ENCODE results near the gene ATXN1.

ATXN1 gene

GRCh38 chr6:16285467-16286150 lies 475.7 kb downstream of the ATXN1 start:
- Histone ChIP-seq H4K20me1 (no peaks in the 10 kb centered on the region), H3K4me3 (no peak overlapping the region), H3K4me2 (no peak overlapping the region), H3K4me1 (peaks cover 9% of the 10 kb centered on the region; the same call in 1 of the 2 replicates), H3K9ac (no peak overlapping the region), H3K27me3 (no peaks in the 10 kb centered on the region), H3K36me3 (no peaks in the 10 kb centered on the region), H3K9me3 (no peaks in the 10 kb centered on the region), H3K27ac (no peak overlapping the region)
- TF ChIP-seq Cebpa-rat (IDR thresholded peaks at IDR 0.05): no peak

GRCh38 chr6:16284472-16284871 lies 476.8 kb downstream of the ATXN1 start:
- Histone ChIP-seq H3K4me1 (peaks cover 9% of the 10 kb centered on the region; the same call in 1 of the 2 replicates), H3K27ac (no peak overlapping the region), H3K4me2 (no peak overlapping the region), H4K20me1 (no peaks in the 10 kb centered on the region), H3K27me3 (no peaks in the 10 kb centered on the region), H3K36me3 (no peaks in the 10 kb centered on the region), H3K4me3 (no peak overlapping the region), H3K9me3 (no peaks in the 10 kb centered on the region), H3K9ac (no peak overlapping the region)
- TF ChIP-seq Cebpa-rat (IDR thresholded peaks at IDR 0.05): no peak

- no peak for TF ChIP-seq Cebpa-rat (IDR thresholded peaks at IDR 0.05)
- H3K27me3 ChIP-seq: no peaks in the 10 kb centered on the region
- no peak overlapping the region for H3K4me2 ChIP-seq
- H3K4me1 ChIP-seq: peaks cover 15% of the 10 kb centered on the region
- H3K9me3 ChIP-seq: no peaks in the 10 kb centered on the region
- H3K36me3 ChIP-seq: no peaks in the 10 kb centered on the region
- no peak overlapping the region for H3K9ac ChIP-seq
- no peaks in the 10 kb centered on the region for H4K20me1 ChIP-seq
- no peak overlapping the region for H3K27ac ChIP-seq
- no peak overlapping the region for H3K4me3 ChIP-seq
Measured at GRCh38 chr6:16282370-16282769, 478.9 kb downstream of the ATXN1 start.

GRCh38 chr6:16279243-16279642 lies 482.0 kb downstream of the ATXN1 start:
- H3K27me3 ChIP-seq: no peaks in the 10 kb centered on the region
- no peak overlapping the region for H3K4me2 ChIP-seq
- H3K4me3 ChIP-seq: no peak overlapping the region
- no peak overlapping the region for H3K27ac ChIP-seq
- TF ChIP-seq Cebpa-rat (IDR thresholded peaks at IDR 0.05): no peak
- no peaks in the 10 kb centered on the region for H4K20me1 ChIP-seq
- peaks cover 28% of the 10 kb centered on the region for H3K4me1 ChIP-seq
- H3K9me3 ChIP-seq: no peaks in the 10 kb centered on the region
- H3K9ac ChIP-seq: no peak overlapping the region
- no peaks in the 10 kb centered on the region for H3K36me3 ChIP-seq

GRCh38 chr6:16278750-16279149 lies 482.5 kb downstream of the ATXN1 start:
- H3K27ac ChIP-seq: no peak overlapping the region
- H3K4me3 ChIP-seq: no peak overlapping the region
- H3K27me3 ChIP-seq: no peaks in the 10 kb centered on the region
- H3K9ac ChIP-seq: no peak overlapping the region
- H3K9me3 ChIP-seq: no peaks in the 10 kb centered on the region
- H4K20me1 ChIP-seq: no peaks in the 10 kb centered on the region
- no peak for TF ChIP-seq Cebpa-rat (IDR thresholded peaks at IDR 0.05)
- no peak overlapping the region for H3K4me2 ChIP-seq
- no peaks in the 10 kb centered on the region for H3K36me3 ChIP-seq
- H3K4me1 ChIP-seq: peaks cover 28% of the 10 kb centered on the region

- TF ChIP-seq Cebpa-rat (IDR thresholded peaks at IDR 0.05): no peak
- Histone ChIP-seq H3K9me3 (no peaks in the 10 kb centered on the region), H3K4me2 (peak overlapping the region; percentile 6), H3K4me3 (no peak overlapping the region), H3K4me1 (peaks cover 30% of the 10 kb centered on the region), H4K20me1 (no peaks in the 10 kb centered on the region), H3K9ac (no peak overlapping the region), H3K27ac (no peak overlapping the region), H3K27me3 (no peaks in the 10 kb centered on the region), H3K36me3 (no peaks in the 10 kb centered on the region)
Measured at GRCh38 chr6:16278048-16278724, 483.1 kb downstream of the ATXN1 start.

- no peak overlapping the region for H3K9ac ChIP-seq
- H3K4me2 ChIP-seq: peak overlapping the region; percentile 6
- no peak overlapping the region for H3K27ac ChIP-seq
Measured at GRCh38 chr6:16277101-16277981, 483.9 kb downstream of the ATXN1 start.

GRCh38 chr6:16274885-16275589 lies 486.2 kb downstream of the ATXN1 start:
- no peak for TF ChIP-seq Cebpa-rat (IDR thresholded peaks at IDR 0.05)

More at GRCh38 chr6:16277101-16277981, 483.9 kb downstream of the ATXN1 start:
- no peak for TF ChIP-seq Cebpa-rat (IDR thresholded peaks at IDR 0.05)
- Histone ChIP-seq H3K4me1 (peaks cover 37% of the 10 kb centered on the region), H3K27me3 (no peaks in the 10 kb centered on the region), H3K36me3 (no peaks in the 10 kb centered on the region), H3K4me3 (no peak overlapping the region), H4K20me1 (no peaks in the 10 kb centered on the region), H3K9me3 (no peaks in the 10 kb centered on the region)

GRCh38 chr6:16274483-16274882 lies 486.8 kb downstream of the ATXN1 start:
- Histone ChIP-seq H3K4me1 (peaks cover 42% of the 10 kb centered on the region), H3K9ac (no peak overlapping the region), H3K9me3 (no peaks in the 10 kb centered on the region), H3K36me3 (no peaks in the 10 kb centered on the region), H3K27ac (no peak overlapping the region), H3K4me2 (peak overlapping the region; percentile 55), H3K27me3 (no peaks in the 10 kb centered on the region), H4K20me1 (no peaks in the 10 kb centered on the region), H3K4me3 (no peak overlapping the region)
- TF ChIP-seq Cebpa-rat (IDR thresholded peaks at IDR 0.05): no peak

More at GRCh38 chr6:16274885-16275589, 486.2 kb downstream of the ATXN1 start:
- Histone ChIP-seq H3K4me3 (no peak overlapping the region), H3K4me2 (peak overlapping the region; percentile 55), H3K9me3 (no peaks in the 10 kb centered on the region), H3K36me3 (no peaks in the 10 kb centered on the region), H4K20me1 (no peaks in the 10 kb centered on the region), H3K27ac (no peak overlapping the region), H3K9ac (no peak overlapping the region), H3K27me3 (no peaks in the 10 kb centered on the region), H3K4me1 (peaks cover 42% of the 10 kb centered on the region)

Measured in BLaER1 (cell line).